ENCODE results near the gene DCUN1D5. TPM values are rescaled to one million over a fixed set of nuclear protein-coding genes. Genes with fewer than 3 reads are reported as not detected.

Gene DCUN1D5
- total and polyA plus RNA-seq, 9 donors = 13.8 to 45.4 (median 17.8) TPM

- WGBS, 3 donors = 77 to 81% (median 78%) methylated on average over 4 of the region's 4 CpGs
Observed at GRCh38 chr11:103051981-103052380, 40.0 kb downstream of the DCUN1D5 start.

DNA sequence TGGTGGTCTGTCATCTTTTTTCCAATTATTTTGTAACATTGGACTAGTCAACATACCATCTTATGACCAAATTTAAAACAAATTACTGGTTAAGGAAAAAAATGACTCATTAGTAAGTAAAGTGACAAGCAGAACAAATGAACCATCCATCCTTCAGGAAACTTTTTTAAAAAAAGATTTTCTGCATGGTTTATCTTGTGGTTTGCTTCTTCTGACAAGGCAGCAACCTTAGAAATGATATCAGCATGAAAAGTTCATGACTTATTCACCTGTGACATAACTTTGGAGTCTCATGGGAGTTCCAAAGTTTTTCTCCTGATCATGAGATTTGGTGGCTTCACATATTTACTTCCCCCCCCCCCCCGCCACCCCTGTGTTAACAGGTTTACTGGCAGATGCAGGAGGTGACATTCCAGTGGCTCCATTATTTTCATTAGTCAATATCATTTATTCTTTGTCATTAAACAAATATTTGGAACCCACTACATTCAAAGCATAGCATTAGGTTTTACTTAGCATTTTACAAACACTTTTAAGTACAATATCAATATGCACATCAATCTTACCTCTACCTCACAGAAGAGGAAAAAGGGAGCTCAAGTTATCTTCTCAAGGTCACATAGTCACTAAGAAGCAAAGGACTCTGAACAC is 40.7 kb downstream of the DCUN1D5 start:
- Histone ChIP-seq H3K36me3 (no peaks in the 10 kb centered on the region), H3K27ac (no peak overlapping the region), H3K9me3 (no peaks in the 10 kb centered on the region), H3K27me3 (no peaks in the 10 kb centered on the region), H3K4me1 (ENCODE audit: insufficient read depth) (no peaks in the 10 kb centered on the region), H3K4me3 (no peak overlapping the region)
- TF ChIP-seq POLR2A (IDR thresholded peaks at IDR 0.05) = no peak
- TF ChIP-seq EP300 (IDR thresholded peaks at IDR 0.05) = no peak
- TF ChIP-seq, protein P1, sequence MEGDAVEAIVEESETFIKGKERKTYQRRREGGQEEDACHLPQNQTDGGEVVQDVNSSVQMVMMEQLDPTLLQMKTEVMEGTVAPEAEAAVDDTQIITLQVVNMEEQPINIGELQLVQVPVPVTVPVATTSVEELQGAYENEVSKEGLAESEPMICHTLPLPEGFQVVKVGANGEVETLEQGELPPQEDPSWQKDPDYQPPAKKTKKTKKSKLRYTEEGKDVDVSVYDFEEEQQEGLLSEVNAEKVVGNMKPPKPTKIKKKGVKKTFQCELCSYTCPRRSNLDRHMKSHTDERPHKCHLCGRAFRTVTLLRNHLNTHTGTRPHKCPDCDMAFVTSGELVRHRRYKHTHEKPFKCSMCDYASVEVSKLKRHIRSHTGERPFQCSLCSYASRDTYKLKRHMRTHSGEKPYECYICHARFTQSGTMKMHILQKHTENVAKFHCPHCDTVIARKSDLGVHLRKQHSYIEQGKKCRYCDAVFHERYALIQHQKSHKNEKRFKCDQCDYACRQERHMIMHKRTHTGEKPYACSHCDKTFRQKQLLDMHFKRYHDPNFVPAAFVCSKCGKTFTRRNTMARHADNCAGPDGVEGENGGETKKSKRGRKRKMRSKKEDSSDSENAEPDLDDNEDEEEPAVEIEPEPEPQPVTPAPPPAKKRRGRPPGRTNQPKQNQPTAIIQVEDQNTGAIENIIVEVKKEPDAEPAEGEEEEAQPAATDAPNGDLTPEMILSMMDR (IDR thresholded peaks at IDR 0.05) = no peak
- WGBS, 3 donors = 93 to 100% (median 95%) methylated on average over 1 of the region's 1 CpG
- no peak for DNase-seq
- intact Hi-C loops (cut with DNase I) = no loop called here

More at GRCh38 chr11:103051981-103052380, 40.0 kb downstream of the DCUN1D5 start:
- intact Hi-C loops (cut with DNase I) = no loop called here
- no peaks in the 10 kb centered on the region for H3K4me1 ChIP-seq (ENCODE audit: insufficient read depth)
- TF ChIP-seq, protein P1 (IDR thresholded peaks at IDR 0.05) = no peak
- no peak for TF ChIP-seq EP300 (IDR thresholded peaks at IDR 0.05)
- TF ChIP-seq POLR2A (IDR thresholded peaks at IDR 0.05) = no peak
- no peaks in the 10 kb centered on the region for H3K27me3 ChIP-seq
- no peaks in the 10 kb centered on the region for H3K36me3 ChIP-seq
- H3K27ac ChIP-seq = no peak overlapping the region
- H3K9me3 ChIP-seq = no peaks in the 10 kb centered on the region
- no peak for DNase-seq
- no peak overlapping the region for H3K4me3 ChIP-seq

DNA sequence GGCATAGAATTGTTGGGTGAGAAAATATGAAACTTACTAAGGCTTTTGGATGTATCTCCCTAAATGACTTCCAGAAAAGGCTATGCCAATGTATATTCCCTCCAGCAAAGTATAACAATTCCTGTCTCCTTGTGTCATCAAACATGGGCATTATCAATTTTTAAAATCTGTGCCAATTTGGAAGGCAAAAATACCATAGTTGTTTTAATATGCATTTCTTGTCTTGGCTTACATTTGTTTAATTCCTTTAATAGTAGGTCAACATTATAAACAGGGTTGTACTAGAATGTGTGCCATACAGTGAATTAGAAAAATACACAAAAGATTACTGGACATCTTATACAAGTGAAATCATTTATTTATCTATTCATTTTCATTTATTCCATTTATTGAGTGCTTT is 41.6 kb downstream of the DCUN1D5 start:
- Histone ChIP-seq H3K27ac (no peak overlapping the region), H3K4me1 (ENCODE audit: insufficient read depth) (no peaks in the 10 kb centered on the region), H3K9me3 (no peaks in the 10 kb centered on the region), H3K27me3 (no peaks in the 10 kb centered on the region), H3K4me3 (no peak overlapping the region), H3K36me3 (no peaks in the 10 kb centered on the region)
- no peak for TF ChIP-seq EP300 (IDR thresholded peaks at IDR 0.05)
- TF ChIP-seq, protein P1 (IDR thresholded peaks at IDR 0.05) = no peak
- no peak for DNase-seq
- intact Hi-C loops (cut with DNase I) = no loop called here

GRCh38 chr11:103047837-103048236 is 44.1 kb downstream of the DCUN1D5 start:
- Histone ChIP-seq H3K4me3 (no peak overlapping the region), H3K27ac (no peak overlapping the region), H3K4me1 (ENCODE audit: insufficient read depth) (no peaks in the 10 kb centered on the region), H3K27me3 (no peaks in the 10 kb centered on the region), H3K9me3 (no peaks in the 10 kb centered on the region), H3K36me3 (no peaks in the 10 kb centered on the region)
- no peak for DNase-seq
- TF ChIP-seq, protein P1 (IDR thresholded peaks at IDR 0.05) = no peak
- TF ChIP-seq POLR2A (IDR thresholded peaks at IDR 0.05) = no peak
- no peak for TF ChIP-seq EP300 (IDR thresholded peaks at IDR 0.05)
- intact Hi-C loops (cut with DNase I) = no loop called here
